HG02588 (cell line): ENCODE measurements around the gene INO80.

Source experiments
- ATAC-seq: cut with Tn5 transposase; IDR thresholded peaks from one replicate; pipeline ENCODE4 v1.9.1; 2021; ENCODE audit warnings: mild to moderate bottlenecking, moderate library complexity; ENCODE audit not compliant: unreplicated experiment

The INO80 gene

GRCh38 chr15:41001524-41002214 is 114.4 kb downstream of the INO80 start:
- ATAC-seq, result no peak

DNA sequence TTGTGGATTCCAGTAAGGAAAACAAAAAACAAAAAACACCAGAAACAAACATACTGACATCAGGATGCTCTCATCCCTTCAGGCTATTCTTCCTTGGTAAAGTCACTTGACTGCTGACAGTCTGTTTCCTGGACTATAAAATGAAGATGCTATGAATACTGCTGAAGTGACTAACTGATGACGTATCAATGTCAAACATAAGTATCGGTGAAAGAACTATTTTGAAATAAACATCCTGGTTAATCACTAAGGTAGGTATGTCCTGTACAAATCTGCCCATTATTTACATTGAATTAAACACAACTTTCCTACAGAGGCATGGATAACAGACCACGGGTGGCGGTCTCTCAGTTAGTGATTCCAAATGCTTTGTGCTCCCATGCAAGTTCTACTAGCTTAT is 116.9 kb downstream of the INO80 start:
- no peak for ATAC-seq

- no peak for ATAC-seq
These were observed 120.4 kb downstream of the INO80 start for GRCh38 chr15:40995656-40996055.

DNA sequence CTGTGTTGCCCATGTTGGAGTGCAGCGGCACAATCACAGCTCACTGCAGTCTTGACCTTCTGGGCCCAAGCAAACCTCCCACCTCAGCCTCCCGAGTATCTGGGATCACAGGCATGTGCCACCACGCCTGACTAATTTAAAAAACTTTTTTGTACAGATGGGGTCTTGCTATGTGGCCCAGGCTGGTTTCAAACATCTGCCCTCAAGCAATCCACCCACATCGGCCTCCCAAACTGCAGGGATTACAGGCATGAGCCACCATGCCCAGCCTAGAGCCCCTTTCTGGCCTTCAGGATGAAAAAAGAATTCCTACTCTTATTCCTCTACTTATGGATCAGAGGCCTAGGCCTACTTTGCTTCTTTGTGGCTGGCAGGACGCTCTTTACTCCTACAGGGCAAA is 123.3 kb downstream of the INO80 start:
- ATAC-seq, result no peak

DNA sequence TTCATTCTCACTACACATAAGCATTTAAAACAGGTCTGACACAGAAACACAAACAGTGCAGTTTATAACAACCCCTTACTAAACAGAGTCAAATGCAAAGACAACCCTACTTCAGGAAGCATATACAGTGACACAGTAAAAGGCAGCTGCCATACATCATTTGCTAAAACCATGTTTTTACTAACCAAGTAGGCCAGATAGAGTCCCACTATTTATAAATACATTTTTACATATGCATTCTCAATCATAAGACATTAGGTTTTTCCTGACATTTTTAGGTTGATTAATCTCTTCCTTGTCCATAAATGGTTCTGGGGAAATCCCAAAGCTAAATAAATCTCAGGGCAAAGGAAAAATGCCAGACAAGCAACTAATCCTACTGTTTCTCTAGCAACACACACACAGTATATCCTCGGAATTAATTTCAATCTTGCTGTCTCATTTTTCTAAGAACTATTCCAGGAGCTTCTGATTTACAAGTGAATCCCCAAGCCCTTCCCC is 123.8 kb downstream of the INO80 start:
- ATAC-seq, result no peak

GRCh38 chr15:40991355-40991754 is 124.7 kb downstream of the INO80 start:
- ATAC-seq, result no peak

- no peak for ATAC-seq
These were observed 125.3 kb downstream of the INO80 start for GRCh38 chr15:40990789-40991188.

DNA sequence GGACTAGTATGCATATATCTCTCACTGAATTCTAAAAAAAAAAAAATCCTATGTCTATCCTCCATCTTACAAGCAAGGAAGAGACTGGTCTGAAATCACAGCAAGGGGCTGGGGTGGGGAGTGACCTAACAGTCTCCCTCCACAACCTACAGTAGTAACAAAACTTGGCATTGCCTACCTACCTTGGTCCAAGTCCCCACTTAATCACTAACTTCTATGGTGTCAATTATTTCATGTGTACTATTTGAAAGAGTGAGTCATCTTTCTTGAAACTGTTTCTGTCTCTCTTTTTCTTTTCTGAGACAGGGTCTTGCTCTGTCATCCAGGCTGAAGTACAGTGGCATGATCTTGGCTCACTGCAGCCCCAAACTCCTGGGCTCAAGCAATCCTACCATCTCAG is 126.0 kb downstream of the INO80 start:
- no peak for ATAC-seq

GRCh38 chr15:40988156-40988555 is 127.9 kb downstream of the INO80 start:
- no peak for ATAC-seq

DNA sequence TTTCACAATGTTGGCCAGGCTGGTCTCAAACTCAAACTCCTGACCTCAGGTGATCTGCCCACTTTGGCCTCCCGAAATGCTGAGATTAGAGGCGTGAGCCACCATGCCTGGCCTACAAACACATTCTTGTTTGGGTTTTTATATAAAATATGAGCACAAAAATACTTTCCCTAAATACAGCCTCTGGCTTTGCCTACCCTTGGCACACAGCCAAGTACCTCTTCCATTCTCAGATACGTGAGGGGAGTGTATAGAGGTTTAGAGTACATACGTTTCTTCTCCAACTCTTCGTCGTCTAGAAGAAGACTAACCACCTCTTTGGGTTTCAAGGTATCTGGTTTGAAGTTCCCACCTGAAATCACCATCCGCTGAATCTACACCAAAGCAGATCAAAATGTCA is 129.3 kb downstream of the INO80 start:
- ATAC-seq, result no peak

DNA sequence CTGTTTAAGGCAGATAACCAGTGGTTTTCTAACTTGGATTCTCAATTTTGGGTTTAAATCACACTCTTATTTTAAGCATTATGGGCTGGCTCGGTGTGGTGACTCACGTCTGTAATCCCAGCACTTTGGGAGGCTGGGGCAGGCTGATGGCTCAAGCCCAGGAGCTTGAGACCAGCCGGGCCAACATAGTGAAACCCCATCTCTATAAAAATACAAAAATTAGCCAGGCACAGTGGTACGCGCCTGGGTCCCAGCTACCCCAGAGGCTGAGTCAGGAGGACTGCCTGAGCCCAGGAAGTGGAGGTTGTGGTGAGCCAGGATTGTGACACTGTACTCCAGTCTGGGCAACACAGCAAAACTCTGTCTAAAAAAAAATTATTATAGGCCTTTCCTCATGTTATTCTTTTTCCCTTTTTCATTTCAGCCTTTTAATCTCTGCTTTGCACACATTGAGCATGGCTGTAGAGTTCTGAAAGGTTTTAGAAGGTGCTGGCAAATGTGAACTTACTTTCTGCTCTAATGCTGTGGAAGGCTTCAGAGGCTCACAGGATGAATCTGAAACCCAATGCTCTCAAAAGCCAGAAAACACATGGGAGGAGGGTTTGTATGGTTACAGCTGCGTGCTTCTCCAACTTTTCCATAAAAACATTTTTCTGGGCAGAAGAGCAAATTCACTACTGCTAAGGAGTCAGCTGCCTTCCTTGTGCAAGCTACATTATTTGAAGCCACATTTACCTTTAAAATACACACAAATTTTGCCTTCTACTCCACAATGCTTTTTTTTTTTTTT is 130.3 kb downstream of the INO80 start:
- ATAC-seq, result no peak

GRCh38 chr15:40984964-40985363 is 131.1 kb downstream of the INO80 start:
- no peak for ATAC-seq

DNA sequence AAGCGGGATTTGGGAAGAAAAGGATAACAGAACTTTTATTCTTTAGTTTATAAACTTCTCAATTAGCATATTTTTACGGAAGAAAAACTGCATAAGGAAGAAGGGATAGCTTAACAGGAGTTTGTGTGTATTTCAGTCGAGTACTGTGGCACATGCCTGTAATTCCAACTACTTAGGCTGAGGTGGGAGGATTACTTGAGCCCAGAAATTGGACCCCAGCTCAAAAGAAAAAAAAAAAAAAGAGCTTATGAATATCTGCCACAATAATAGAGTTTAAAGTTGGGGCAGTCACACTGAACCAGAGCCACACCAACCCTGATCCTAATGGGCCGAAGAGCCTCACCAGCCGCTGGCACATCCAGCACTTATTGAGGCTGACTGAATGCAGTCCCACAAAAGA is 131.7 kb downstream of the INO80 start:
- no peak for ATAC-seq

DNA sequence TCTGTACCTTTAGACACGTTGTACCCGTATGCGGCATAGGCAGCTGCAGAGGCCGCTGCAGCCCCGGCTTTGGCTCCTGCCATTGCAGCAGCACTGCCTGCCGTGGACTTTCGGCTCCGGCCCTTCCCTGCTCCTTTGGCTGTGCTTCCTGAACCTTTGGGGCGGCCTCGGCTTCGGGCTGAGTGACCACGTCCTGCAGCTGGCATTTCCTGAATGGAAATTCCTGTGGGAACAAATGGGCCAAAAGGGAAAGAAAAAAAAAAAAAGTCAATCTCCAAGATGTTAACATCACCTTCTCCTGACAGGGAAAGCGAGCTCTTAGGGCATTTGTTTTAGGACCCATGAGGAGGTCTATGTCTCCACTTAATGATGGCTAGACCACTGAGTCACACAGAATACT is 133.2 kb downstream of the INO80 start:
- ATAC-seq, result no peak

DNA sequence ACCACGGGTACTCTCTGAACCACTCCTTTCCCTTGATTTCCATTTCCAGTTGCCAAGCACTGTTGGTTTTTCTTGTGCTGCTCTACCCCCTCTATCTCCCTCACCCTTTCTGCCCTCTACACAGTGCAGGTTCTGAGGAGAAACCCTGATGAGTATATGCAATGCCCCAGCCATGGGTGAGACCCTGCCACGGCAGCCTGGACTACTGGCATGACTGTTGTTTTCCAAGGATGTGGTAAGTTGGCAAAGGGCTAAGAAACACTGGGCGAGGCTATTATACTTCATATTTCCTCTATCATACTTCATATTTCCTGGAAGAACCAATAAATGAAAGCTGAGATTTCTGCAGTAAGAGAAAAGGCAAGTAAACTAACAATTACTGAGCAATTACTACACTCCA is 134.9 kb downstream of the INO80 start:
- ATAC-seq, result no peak

DNA sequence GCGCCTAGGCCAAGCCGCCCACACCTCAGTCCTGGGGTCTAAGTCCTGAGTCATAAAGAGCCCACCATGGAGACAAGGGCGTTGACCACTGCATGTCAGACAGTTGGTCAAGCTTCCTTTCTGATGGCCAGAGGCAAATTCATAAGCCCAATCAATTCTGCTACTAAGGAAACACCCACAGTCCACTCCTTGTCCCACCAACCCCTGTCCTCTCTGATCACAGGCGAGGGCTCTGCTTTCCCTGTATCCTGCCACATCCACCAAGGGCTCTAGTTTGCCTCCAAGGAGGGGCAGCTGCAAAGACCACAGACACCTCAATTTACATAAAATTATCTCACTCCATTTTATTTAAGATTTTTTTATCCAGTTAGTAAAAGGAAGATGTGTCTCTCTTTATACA is 137.5 kb downstream of the INO80 start:
- no peak for ATAC-seq

- no peak for ATAC-seq
These were observed 137.9 kb downstream of the INO80 start for GRCh38 chr15:40978141-40978540.

- ATAC-seq, result no peak
These were observed 139.3 kb downstream of the INO80 start for GRCh38 chr15:40976819-40977218.

DNA sequence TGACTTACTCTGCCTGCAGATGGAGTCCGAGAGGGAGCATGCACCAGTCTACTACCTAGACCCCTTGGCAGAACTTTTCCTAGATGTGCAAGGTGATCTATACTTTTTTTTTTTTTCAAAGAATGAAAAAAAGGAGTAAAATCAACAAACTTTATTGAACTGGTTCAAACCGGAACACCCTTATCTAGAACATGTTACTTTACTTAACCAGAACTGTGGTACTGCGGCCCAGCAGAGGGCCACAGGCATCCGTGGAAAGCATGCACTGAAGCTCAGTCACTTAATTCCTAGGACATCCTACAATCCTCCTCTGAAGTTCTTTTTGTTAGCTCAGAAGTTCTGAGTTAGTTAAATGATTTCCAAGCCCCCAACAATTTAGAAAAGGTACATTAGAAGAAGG is 141.2 kb downstream of the INO80 start:
- ATAC-seq, result no peak

GRCh38 chr15:40969363-40969762 is 146.7 kb downstream of the INO80 start:
- ATAC-seq, result no peak

DNA sequence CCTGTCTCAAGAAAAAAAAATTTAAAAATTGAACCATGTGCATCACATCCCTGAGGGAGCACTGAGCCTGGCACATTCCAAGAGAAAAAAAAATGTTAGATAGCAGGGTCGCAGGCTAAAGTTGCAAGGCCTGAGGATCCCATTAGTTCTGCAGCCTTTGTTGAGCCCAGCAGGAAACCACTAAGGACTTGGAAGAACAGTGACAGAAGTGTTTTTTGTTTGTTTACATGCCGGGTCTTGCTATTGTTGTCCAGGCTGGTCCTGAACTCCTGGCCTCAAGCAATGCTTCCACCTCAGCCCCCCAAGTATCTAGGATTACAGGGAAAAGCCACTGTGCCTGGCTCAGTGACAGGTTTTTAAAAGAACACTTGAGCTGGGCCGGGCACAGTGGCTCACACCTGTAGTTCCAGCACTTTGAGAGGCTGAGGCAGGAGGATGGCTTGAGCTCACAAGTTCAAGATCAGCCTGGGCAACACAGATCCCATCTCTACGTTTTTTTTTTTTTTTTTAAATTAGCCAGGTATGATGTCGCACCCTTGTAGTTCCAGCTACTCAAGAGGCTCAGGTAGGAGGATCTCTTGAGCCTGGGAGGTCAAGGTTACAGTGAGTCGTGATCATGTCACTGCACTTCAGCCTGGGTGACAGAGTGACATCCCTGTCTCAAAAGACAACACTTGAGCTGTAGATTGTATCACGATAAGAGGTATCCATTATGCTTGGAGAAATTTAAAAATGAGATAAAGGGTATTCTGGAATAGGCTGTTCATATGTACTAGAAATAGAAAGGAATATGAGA is 147.6 kb downstream of the INO80 start:
- no peak for ATAC-seq

- no peak for ATAC-seq
These were observed 151.4 kb downstream of the INO80 start for GRCh38 chr15:40964634-40965033.
